GM12872 (cell line): ENCODE data around the gene DCTN3.

Source experiments
- TF ChIP-seq, protein P1 (sequence below): IDR thresholded peaks from 3 replicates; pipeline ENCODE4 v1.5.1; 2011; ENCODE audit warnings: low read depth, mild to moderate bottlenecking, low read length, moderate library complexity; ENCODE audit not compliant: insufficient read depth

Gene DCTN3

GRCh38 chr9:34644766-34645314, 24.5 kb upstream of the DCTN3 start:
- TF ChIP-seq, protein P1, sequence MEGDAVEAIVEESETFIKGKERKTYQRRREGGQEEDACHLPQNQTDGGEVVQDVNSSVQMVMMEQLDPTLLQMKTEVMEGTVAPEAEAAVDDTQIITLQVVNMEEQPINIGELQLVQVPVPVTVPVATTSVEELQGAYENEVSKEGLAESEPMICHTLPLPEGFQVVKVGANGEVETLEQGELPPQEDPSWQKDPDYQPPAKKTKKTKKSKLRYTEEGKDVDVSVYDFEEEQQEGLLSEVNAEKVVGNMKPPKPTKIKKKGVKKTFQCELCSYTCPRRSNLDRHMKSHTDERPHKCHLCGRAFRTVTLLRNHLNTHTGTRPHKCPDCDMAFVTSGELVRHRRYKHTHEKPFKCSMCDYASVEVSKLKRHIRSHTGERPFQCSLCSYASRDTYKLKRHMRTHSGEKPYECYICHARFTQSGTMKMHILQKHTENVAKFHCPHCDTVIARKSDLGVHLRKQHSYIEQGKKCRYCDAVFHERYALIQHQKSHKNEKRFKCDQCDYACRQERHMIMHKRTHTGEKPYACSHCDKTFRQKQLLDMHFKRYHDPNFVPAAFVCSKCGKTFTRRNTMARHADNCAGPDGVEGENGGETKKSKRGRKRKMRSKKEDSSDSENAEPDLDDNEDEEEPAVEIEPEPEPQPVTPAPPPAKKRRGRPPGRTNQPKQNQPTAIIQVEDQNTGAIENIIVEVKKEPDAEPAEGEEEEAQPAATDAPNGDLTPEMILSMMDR = no peak

GRCh38 chr9:34642679-34643078, 22.4 kb upstream of the DCTN3 start:
- TF ChIP-seq, protein P1 = no peak

GRCh38 chr9:34638138-34638445, 17.8 kb upstream of the DCTN3 start:
- TF ChIP-seq, protein P1 = no peak

- TF ChIP-seq, protein P1 = no peak
Measured at GRCh38 chr9:34637356-34638137, 17.3 kb upstream of the DCTN3 start, which contains the start of gene SIGMAR1. Gene SIGMAR1 (minus strand): TSS chr9:34637787. CDS start chr9:34637697, 90 bp downstream.

- TF ChIP-seq, protein P1 = no peak
Measured at GRCh38 chr9:34636791-34637355, 16.6 kb upstream of the DCTN3 start.

- TF ChIP-seq, protein P1 = no peak
Measured at GRCh38 chr9:34635556-34635955, 15.3 kb upstream of the DCTN3 start.

GRCh38 chr9:34634551-34635248, 14.4 kb upstream of the DCTN3 start:
- TF ChIP-seq, protein P1 = no peak
